ENCODE measurements around the gene WWOX.

GRCh38 chr16:78189121-78189520 is 89.7 kb downstream of the WWOX start:
- TF ChIP-seq CTCF (conservative IDR thresholded peaks at IDR 0.05 in 1 of 2, IDR thresholded peaks at IDR 0.05 in 1 of 2; ENCODE audit: extremely low read depth in 1 of 2, insufficient read depth in 1 of 2, low read depth in 1 of 2, low read length in 2 of 2) = no peak
- TF ChIP-seq EZH2 (IDR thresholded peaks at IDR 0.05; ENCODE audit: borderline replicate concordance, low read length) = no peak

Measured in mammary epithelial cell (primary cell).